ENCODE measurements around the gene EBF3. TPM values are rescaled to one million over a fixed set of nuclear protein-coding genes. Genes with fewer than 3 reads are reported as not detected.

Gene EBF3
- total RNA-seq, 1 experiment from 2014 or later = 0.12 TPM

GRCh38 chr10:129837909-129838582 lies 126.0 kb downstream of the EBF3 start:
- no peaks in the 10 kb centered on the region for H3K27me3 ChIP-seq (ENCODE audit: insufficient read depth, low read length)
- H4K20me1 ChIP-seq (ENCODE audit: insufficient read depth) = no peaks in the 10 kb centered on the region
- ChIA-PET CTCF (no interaction called here), POLR2A (no interaction called here), RAD21 (ENCODE audit: low non-redundant PET in 1 of 2, low total read pairs in 2 of 2, uncharacterized antibody in 2 of 2, unreplicated experiment in 2 of 2) (no interaction called here)
- TF ChIP-seq RAD21 (IDR thresholded peaks at IDR 0.05; ENCODE audit: low read depth) (no peak), EZH2phosphoT487 (IDR thresholded peaks at IDR 0.05; ENCODE audit: borderline replicate concordance) (no peak), JUND (IDR thresholded peaks at IDR 0.05) (no peak), YY1 (IDR thresholded peaks at IDR 0.05; ENCODE audit: extremely low read depth, insufficient replicate concordance, low read depth, low read length) (no peak), POLR2AphosphoS5 (IDR thresholded peaks at IDR 0.05; ENCODE audit: low read depth, low read length) (no peak), SRF (IDR thresholded peaks at IDR 0.05; ENCODE audit: low read depth) (no peak), ZFX (IDR thresholded peaks at IDR 0.05) (no peak), REST (IDR thresholded peaks at IDR 0.05; ENCODE audit: low read depth) (no peak), TCF7L2 (IDR thresholded peaks at IDR 0.05; ENCODE audit: borderline replicate concordance, extremely low read depth, insufficient read depth, insufficient read length) (no peak), CTCF (IDR thresholded peaks at IDR 0.05 in 2 of 3, conservative IDR thresholded peaks at IDR 0.05 in 1 of 3; ENCODE audit: borderline replicate concordance in 1 of 3, insufficient read depth in 1 of 3, low read depth in 2 of 3, low read length in 2 of 3) (no peak), POLR2A (IDR thresholded peaks at IDR 0.05; ENCODE audit: borderline replicate concordance, extremely low read depth, insufficient read depth, insufficient read length) (no peak), FOSL1 (IDR thresholded peaks at IDR 0.05; ENCODE audit: low read depth) (no peak), EZH2 (IDR thresholded peaks at IDR 0.05) (no peak), SIN3A (IDR thresholded peaks at IDR 0.05; ENCODE audit: low read depth) (no peak)
- H3K4me1 ChIP-seq (ENCODE audit: control insufficient read depth in 1 of 2, insufficient read depth in 2 of 2, low read length in 2 of 2) = no peaks in the 10 kb centered on the region
- no TSS peak for BruUV-seq (replicated peaks)
- H3K79me2 ChIP-seq (ENCODE audit: insufficient read depth, low read length) = no peaks in the 10 kb centered on the region
- no peak for ATAC-seq
- H3K9me3 ChIP-seq (ENCODE audit: control insufficient read depth in 1 of 2, insufficient read depth in 1 of 2, low read depth in 1 of 2, low read length in 2 of 2) = no peaks in the 10 kb centered on the region
- DNase-seq (ENCODE audit: low read depth, low spot score) = no peak
- H3K27ac ChIP-seq (ENCODE audit: low read depth, low read length) = no peak overlapping the region
- no peak overlapping the region for H3K4me2 ChIP-seq (ENCODE audit: low read length)
- H2AFZ ChIP-seq (ENCODE audit: low read depth, low read length, poor library complexity, severe bottlenecking) = no peak overlapping the region
- H3K9me2 ChIP-seq (ENCODE audit: insufficient read depth) = no peaks in the 10 kb centered on the region
- intact Hi-C loops (cut with micrococcal nuclease) = no loop called here
- no peak overlapping the region for H3K9ac ChIP-seq (ENCODE audit: low read length)
- no peak overlapping the region for H3K4me3 ChIP-seq (replicated peaks in 1 of 2; ENCODE audit: low read depth in 1 of 2, low read length in 2 of 2)
- no peaks in the 10 kb centered on the region for H3K36me3 ChIP-seq (ENCODE audit: control insufficient read depth in 1 of 2, insufficient read depth in 2 of 2, low read length in 2 of 2)

Data from HCT116 (cell line).